ENCODE measurements around the gene MAEA.

The MAEA gene

GRCh38 chr4:1271686-1272085, 18.0 kb upstream of the MAEA start:
- no peak for DNase-seq (ENCODE audit: low read depth)
- TF ChIP-seq MYC (IDR thresholded peaks at IDR 0.05; ENCODE audit: low read depth, low read length) (no peak), MAX (IDR thresholded peaks at IDR 0.05; ENCODE audit: low read depth, low read length) (no peak), POLR2A (IDR thresholded peaks at IDR 0.05; ENCODE audit: extremely low read depth, insufficient read length) (no peak), CTCF (IDR thresholded peaks at IDR 0.05; ENCODE audit: low read depth, low read length) (no peak)
- no peak overlapping the region for H3K4me3 ChIP-seq (ENCODE audit: low read depth, low read length)

- H3K4me3 ChIP-seq (ENCODE audit: low read depth, low read length) = no peak overlapping the region
- DNase-seq (ENCODE audit: low read depth) = no peak
- TF ChIP-seq MAX (IDR thresholded peaks at IDR 0.05; ENCODE audit: low read depth, low read length) = no peak
- no peak for TF ChIP-seq MYC (IDR thresholded peaks at IDR 0.05; ENCODE audit: low read depth, low read length)
- TF ChIP-seq CTCF (IDR thresholded peaks at IDR 0.05; ENCODE audit: low read depth, low read length) = no peak
- no peak for TF ChIP-seq POLR2A (IDR thresholded peaks at IDR 0.05; ENCODE audit: extremely low read depth, insufficient read length)
These were observed 14.8 kb upstream of the MAEA start for GRCh38 chr4:1274871-1275270.

- DNase-seq (ENCODE audit: low read depth) = no peak
These were observed 12.7 kb upstream of the MAEA start for GRCh38 chr4:1276984-1277383.

GRCh38 chr4:1277667-1278665, 11.7 kb upstream of the MAEA start:
- H3K4me3 ChIP-seq (ENCODE audit: low read depth, low read length) = no peak overlapping the region
- TF ChIP-seq CTCF (IDR thresholded peaks at IDR 0.05; ENCODE audit: low read depth, low read length) (no peak), MYC (IDR thresholded peaks at IDR 0.05; ENCODE audit: low read depth, low read length) (no peak), POLR2A (IDR thresholded peaks at IDR 0.05; ENCODE audit: extremely low read depth, insufficient read length) (no peak), MAX (IDR thresholded peaks at IDR 0.05; ENCODE audit: low read depth, low read length) (no peak)
- peak; percentile 40 for DNase-seq (ENCODE audit: low read depth)

More at GRCh38 chr4:1276984-1277383, 12.7 kb upstream of the MAEA start:
- no peak for TF ChIP-seq MAX (IDR thresholded peaks at IDR 0.05; ENCODE audit: low read depth, low read length)
- H3K4me3 ChIP-seq (ENCODE audit: low read depth, low read length) = no peak overlapping the region

- TF ChIP-seq MAX (IDR thresholded peaks at IDR 0.05; ENCODE audit: low read depth, low read length) (no peak), POLR2A (IDR thresholded peaks at IDR 0.05; ENCODE audit: extremely low read depth, insufficient read length) (no peak), MYC (IDR thresholded peaks at IDR 0.05; ENCODE audit: low read depth, low read length) (no peak), CTCF (IDR thresholded peaks at IDR 0.05; ENCODE audit: low read depth, low read length) (no peak)
- no peak overlapping the region for H3K4me3 ChIP-seq (ENCODE audit: low read depth, low read length)
- DNase-seq (ENCODE audit: low read depth) = no peak
These were observed 10.4 kb upstream of the MAEA start for GRCh38 chr4:1279253-1279652.

- no peak for DNase-seq (ENCODE audit: low read depth)
- no peak for TF ChIP-seq MYC (IDR thresholded peaks at IDR 0.05; ENCODE audit: low read depth, low read length)
- TF ChIP-seq POLR2A (IDR thresholded peaks at IDR 0.05; ENCODE audit: extremely low read depth, insufficient read length) = no peak
- no peak for TF ChIP-seq CTCF (IDR thresholded peaks at IDR 0.05; ENCODE audit: low read depth, low read length)
- TF ChIP-seq MAX (IDR thresholded peaks at IDR 0.05; ENCODE audit: low read depth, low read length) = no peak
- no peak overlapping the region for H3K4me3 ChIP-seq (ENCODE audit: low read depth, low read length)
These were observed 6.0 kb upstream of the MAEA start for GRCh38 chr4:1283711-1284110.

Data from NB4 (cell line).